H1 (cell line): Measurements from ENCODE around the gene IRAK1BP1. TPM values are rescaled to one million over a fixed set of nuclear protein-coding genes. Genes with fewer than 3 reads are reported as not detected.

ENCODE experiments used
- CTCF ChIA-PET: fragments of 300-600 bp; sonication (Branson Sonifier 250); formaldehyde crosslinking; loops from one replicate; lab custom pipeline; 2021; ENCODE audit not compliant: partially characterized antibody; lab: Charles Lee
- POLR2A ChIA-PET: fragments of 300-600 bp; sonication (Branson Sonifier 250); formaldehyde crosslinking; loops from one replicate; lab custom pipeline; 2021; ENCODE audit warnings: inconsistent platforms; ENCODE audit not compliant: partially characterized antibody; lab: Charles Lee
- DNase-seq, 2 experiments: peaks; one replicate each; pipeline versions ENCODE4 v3.0.0 to v3.0.0-alpha.2; 2010 to 2022; ENCODE audit warnings: low spot score in 2 of 2, low read depth in 1 of 2, mixed read lengths in 1 of 2
- FAIRE-seq: peaks from 2 replicates; lab custom pipeline; 2011; peaks lifted over from hg19 to GRCh38; lab: Jason Lieb, UNC
- H2AFZ ChIP-seq: 2 replicates; pipeline ENCODE4 v1.8.1; 2012; ENCODE audit warnings: low read length, inconsistent platforms
- H2AK5ac ChIP-seq: 2 replicates; pipeline ENCODE4 v1.6.1; 2013; ENCODE audit warnings: low read depth, low read length
- H2BK120ac ChIP-seq: replicated peaks from 2 replicates; pipeline ENCODE3; 2013; ENCODE audit warnings: low read depth, low read length, inconsistent platforms
- H2BK12ac ChIP-seq: 2 replicates; pipeline ENCODE4 v1.6.1; 2013; ENCODE audit warnings: low read depth, low read length
- H2BK15ac ChIP-seq: 2 replicates; pipeline ENCODE4 v1.6.1; 2013; ENCODE audit warnings: low read length
- H2BK20ac ChIP-seq: 2 replicates; pipeline ENCODE4 v1.6.1; 2013; ENCODE audit warnings: low read length
- H2BK5ac ChIP-seq: 2 replicates; pipeline ENCODE4 v1.6.1; 2013; ENCODE audit warnings: low read depth, low read length
- H3K14ac ChIP-seq: 2 replicates; pipeline ENCODE4 v1.6.1; 2013; ENCODE audit warnings: inconsistent platforms; ENCODE audit not compliant: insufficient read length
- H3K18ac ChIP-seq: 2 replicates; pipeline ENCODE4 v1.6.1; 2013; ENCODE audit warnings: low read length; ENCODE audit errors: extremely low read depth
- H3K23ac ChIP-seq: 2 replicates; pipeline ENCODE4 v1.6.1; 2013; ENCODE audit warnings: inconsistent platforms; ENCODE audit not compliant: insufficient read length
- H3K23me2 ChIP-seq: 2 replicates; pipeline ENCODE4 v1.6.1; 2013; ENCODE audit warnings: low read depth, low read length
- H3K27ac ChIP-seq: 2 replicates; pipeline ENCODE4 v1.6.1; 2011; ENCODE audit warnings: low read depth, low read length, inconsistent platforms
- H3K27me3 ChIP-seq, 4 experiments: replicated peaks in 1 of 4; 1 replicate in 1 of 4; 2 replicates in 3 of 4; pipeline versions ENCODE4 v1.6.1 to v1.8.1; 2011 to 2013; ENCODE audit warnings: low read length in 3 of 4, mild to moderate bottlenecking in 3 of 4, inconsistent platforms in 2 of 4, mixed read lengths in 2 of 4, moderate library complexity in 1 of 4; ENCODE audit not compliant: control insufficient read depth in 3 of 4, insufficient read depth in 3 of 4; ENCODE audit errors: extremely low read depth in 1 of 4
- H3K36me3 ChIP-seq, 4 experiments: 2 replicates each; pipeline versions ENCODE4 v1.6.1 to v1.8.1; 2011 to 2013; ENCODE audit warnings: mild to moderate bottlenecking in 4 of 4, low read length in 3 of 4, moderate library complexity in 2 of 4, control low read depth in 1 of 4, inconsistent platforms in 1 of 4; ENCODE audit not compliant: insufficient read depth in 4 of 4, control insufficient read depth in 2 of 4
- H3K4ac ChIP-seq: replicated peaks from 2 replicates; pipeline ENCODE3; 2013; ENCODE audit warnings: low read length, low read depth, mixed read lengths, inconsistent platforms; ENCODE audit not compliant: insufficient read length
- H3K4me1 ChIP-seq, 4 experiments: replicated peaks in 1 of 4; 1 replicate in 1 of 4; 2 replicates in 3 of 4; pipeline versions ENCODE4 v1.6.1 to v1.8.1; 2011 to 2013; ENCODE audit warnings: low read length in 3 of 4, inconsistent platforms in 2 of 4, mixed read lengths in 1 of 4; ENCODE audit not compliant: insufficient read depth in 4 of 4, control insufficient read depth in 3 of 4
- H3K4me2 ChIP-seq, 2 experiments: 2 replicates each; pipeline versions ENCODE4 v1.6.1 to v1.8.1; 2011 to 2013; ENCODE audit warnings: low read depth in 2 of 2, low read length in 2 of 2, control low read depth in 1 of 2, inconsistent platforms in 1 of 2, mild to moderate bottlenecking in 1 of 2; ENCODE audit not compliant: insufficient read depth in 1 of 2
- H3K4me3 ChIP-seq, 4 experiments: fragments of 200-600, 300-600 bp in 1 of 4; sonication (generic), shearing (Covaris generic), sonication (Bioruptor Twin) in 1 of 4; 2 replicates each; pipeline versions ENCODE4 v1.5.1 to v1.8.1; 2011 to 2016; ENCODE audit warnings: low read length in 4 of 4, low read depth in 3 of 4, control low read depth in 2 of 4, inconsistent platforms in 2 of 4, mild to moderate bottlenecking in 2 of 4, mixed read lengths in 1 of 4, moderate library complexity in 1 of 4; ENCODE audit not compliant: insufficient read depth in 2 of 4; ENCODE audit errors: extremely low read depth in 1 of 4
- H3K56ac ChIP-seq: replicated peaks from 2 replicates; pipeline ENCODE3; 2013; ENCODE audit warnings: low read depth, mild to moderate bottlenecking, mixed read lengths, low read length, inconsistent platforms; ENCODE audit not compliant: insufficient read length
- H3K79me1 ChIP-seq: 2 replicates; pipeline ENCODE4 v1.6.1; 2013; ENCODE audit warnings: low read depth, low read length, control low read depth
- H3K79me2 ChIP-seq, 2 experiments: 2 replicates each; pipeline versions ENCODE4 v1.6.1 to v1.8.1; 2012 to 2013; ENCODE audit warnings: low read length in 2 of 2, mild to moderate bottlenecking in 2 of 2, inconsistent platforms in 1 of 2; ENCODE audit not compliant: insufficient read depth in 2 of 2, control insufficient read depth in 1 of 2
- H3K9ac ChIP-seq, 4 experiments: replicated peaks in 1 of 4; 1 replicate in 1 of 4; 2 replicates in 3 of 4; pipeline versions ENCODE4 v1.6.1 to v1.8.1; 2011 to 2013; ENCODE audit warnings: low read depth in 3 of 4, low read length in 3 of 4, control low read depth in 2 of 4, mild to moderate bottlenecking in 2 of 4, moderate library complexity in 2 of 4, inconsistent platforms in 1 of 4; ENCODE audit errors: extremely low read depth in 1 of 4
- H3K9me3 ChIP-seq, 2 experiments: 2 replicates each; pipeline versions ENCODE4 v1.6.1 to v1.8.1; 2012 to 2013; ENCODE audit warnings: mild to moderate bottlenecking in 2 of 2, moderate library complexity in 2 of 2, control low read depth in 1 of 2, inconsistent platforms in 1 of 2, low read depth in 1 of 2, low read length in 1 of 2, mixed read lengths in 1 of 2; ENCODE audit not compliant: insufficient read depth in 2 of 2
- H4K20me1 ChIP-seq, 2 experiments: replicated peaks in 1 of 2; 2 replicates each; pipeline versions ENCODE3 to v1.8.1; 2011 to 2013; ENCODE audit warnings: inconsistent platforms in 2 of 2, low read length in 2 of 2, mild to moderate bottlenecking in 1 of 2; ENCODE audit not compliant: insufficient read depth in 2 of 2, control insufficient read depth in 1 of 2
- H4K5ac ChIP-seq: 2 replicates; pipeline ENCODE4 v1.6.1; 2013; ENCODE audit warnings: low read length, low read depth, mixed read lengths, inconsistent platforms; ENCODE audit not compliant: insufficient read length
- H4K8ac ChIP-seq: 2 replicates; pipeline ENCODE4 v1.8.0; 2013; ENCODE audit warnings: mild to moderate bottlenecking, moderate library complexity, low read length, inconsistent platforms; ENCODE audit not compliant: insufficient read depth; ENCODE audit errors: extremely low read depth
- H4K91ac ChIP-seq: replicated peaks from 2 replicates; pipeline ENCODE3; 2013; ENCODE audit warnings: low read length, mixed read lengths, inconsistent platforms; ENCODE audit not compliant: insufficient read length
- BRCA1 ChIP-seq: IDR thresholded peaks from 2 replicates; pipeline ENCODE4 v1.6.1; 2012; ENCODE audit warnings: low read depth, low read length, improper control_type of control experiment
- CTBP2 ChIP-seq: IDR thresholded peaks from 2 replicates; pipeline ENCODE4 v1.7.0; 2011; ENCODE audit warnings: borderline replicate concordance, mild to moderate bottlenecking, moderate library complexity, mixed read lengths, low read length; ENCODE audit not compliant: insufficient read depth, insufficient read length
- EGR1 ChIP-seq: IDR thresholded peaks from 2 replicates; pipeline ENCODE4 v1.6.1; 2011; ENCODE audit warnings: low read depth, low read length, borderline replicate concordance
- EP300 ChIP-seq, 2 experiments: IDR thresholded peaks; 1 replicate in 1 of 2; 2 replicates in 1 of 2; pipeline ENCODE4 v1.6.1; 2011 to 2012; ENCODE audit warnings: low read depth in 2 of 2, low read length in 2 of 2, mild to moderate bottlenecking in 2 of 2, borderline replicate concordance in 1 of 2, inconsistent platforms in 1 of 2, moderate library complexity in 1 of 2
- EZH2 ChIP-seq: fragments of 200-600 bp; sonication (generic); IDR thresholded peaks from 2 replicates; pipeline ENCODE4 v1.7.1; 2012; ENCODE audit warnings: low read depth, mild to moderate bottlenecking, moderate library complexity, low read length, inconsistent platforms; ENCODE audit not compliant: severe bottlenecking
- GTF2F1 ChIP-seq: IDR thresholded peaks from 2 replicates; pipeline ENCODE4 v1.6.1; 2012; ENCODE audit warnings: low read depth, low read length, improper control_type of control experiment, borderline replicate concordance
- JUN ChIP-seq: IDR thresholded peaks from 2 replicates; pipeline ENCODE4 v1.6.1; 2011; ENCODE audit warnings: low read depth, mild to moderate bottlenecking, improper control_type of control experiment, low read length
- JUND ChIP-seq: IDR thresholded peaks from 2 replicates; pipeline ENCODE4 v1.6.1; 2011; ENCODE audit warnings: mild to moderate bottlenecking, improper control_type of control experiment, low read length
- MAFK ChIP-seq: IDR thresholded peaks from 2 replicates; pipeline ENCODE4 v1.6.1; 2012; ENCODE audit warnings: low read depth, mild to moderate bottlenecking, improper control_type of control experiment, low read length
- NANOG ChIP-seq: IDR thresholded peaks from 2 replicates; pipeline ENCODE4 v1.6.1; 2011; ENCODE audit warnings: low read length, low read depth, mild to moderate bottlenecking, inconsistent platforms; ENCODE audit not compliant: insufficient read depth, poor library complexity, severe bottlenecking
- POLR2AphosphoS5 ChIP-seq: IDR thresholded peaks from 2 replicates; pipeline ENCODE4 v1.6.1; 2011; ENCODE audit warnings: low read depth, low read length
- RFX5 ChIP-seq: IDR thresholded peaks from 2 replicates; pipeline ENCODE4 v1.6.1; 2011; ENCODE audit warnings: low read depth, low read length, improper control_type of control experiment, borderline replicate concordance
- SIX5 ChIP-seq: IDR thresholded peaks from 2 replicates; pipeline ENCODE4 v1.6.1; 2011; ENCODE audit warnings: mild to moderate bottlenecking, low read depth, low read length
- SP2 ChIP-seq: IDR thresholded peaks from 2 replicates; pipeline ENCODE4 v1.6.1; 2012; ENCODE audit warnings: mild to moderate bottlenecking, low read length, inconsistent platforms
- WGBS, 2 experiments: shearing (Covaris generic) in 1 of 2; methylation state at CpG; one replicate each; pipeline versions ENCODE4 v1.1.6 to v1.1.7; 2013 to 2015; ENCODE audit warnings: low lambda C conversion rate in 2 of 2, mixed read lengths in 2 of 2, inconsistent platforms in 1 of 2, low coverage in 1 of 2, missing lambda C conversion rate in 1 of 2; ENCODE audit not compliant: insufficient replicate concordance in 2 of 2, insufficient coverage in 1 of 2, insufficient read length in 1 of 2; ENCODE audit errors: extremely low coverage in 1 of 2, missing lambda C conversion rate in 1 of 2; 5-methylcytosine and 5-hydroxymethylcytosine counted together
- polyA plus RNA-seq, 7 experiments: library from polyadenylated mRNA; depleted of rRNA in 3 of 7; stranded (reverse) in 5 of 7; unstranded in 2 of 7; fragments of >200 nt in 5 of 7; fragments of 200-250 nt in 2 of 7; gene quantifications; 1 replicate in 5 of 7; 2 replicates in 1 of 7; 4 replicates in 1 of 7; pipeline versions ENCODE4 v1.2.1 to v1.2.3, GENCODE V29; 2011 to 2013; ENCODE audit warnings: missing spikeins in 2 of 7, mixed read lengths in 2 of 7
- total RNA-seq: library from RNA; stranded (reverse); fragmentation: NEBNext Ultra II Directional; extraction: Animal tissue kit (Norgen Biotek cat#: 25700); gene quantifications from 2 replicates; pipeline ENCODE4 v1.2.1, GENCODE V29; 2021

IRAK1BP1 gene
- total and polyA plus RNA-seq, 2 of the 8 experiments (the other 6 are each of a cell fraction or from before 2014, with no cell fraction given): 3.7 to 4.7 TPM

DNA sequence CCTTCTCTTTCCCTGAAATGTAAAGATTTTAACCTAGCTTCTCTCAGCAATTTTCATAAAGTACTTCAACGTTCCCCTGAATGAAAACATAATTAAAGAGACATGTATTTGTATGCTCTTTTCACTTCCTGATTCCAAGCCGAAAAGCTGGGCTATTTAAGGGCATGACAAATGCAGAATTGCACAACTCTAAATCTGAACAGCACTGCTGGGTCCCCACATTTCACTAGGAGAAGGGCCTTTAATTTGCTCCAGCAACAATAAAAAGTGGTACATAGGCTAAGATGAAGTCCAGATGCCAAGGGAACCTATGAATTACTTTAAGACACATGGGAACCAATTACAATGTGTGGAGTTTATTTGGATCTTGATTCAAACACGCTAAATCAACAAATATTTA lies 42.0 kb downstream of the IRAK1BP1 start:
- no peak overlapping the region for H3K9ac ChIP-seq
- no peak overlapping the region for H3K14ac ChIP-seq
- H2BK120ac ChIP-seq: no peak overlapping the region
- DNase-seq: no peak
- peaks cover 7% of the 10 kb centered on the region for H3K23me2 ChIP-seq
- no peaks in the 10 kb centered on the region for H3K36me3 ChIP-seq
- no peak overlapping the region for H3K18ac ChIP-seq
- no peak overlapping the region for H3K27ac ChIP-seq
- no peak overlapping the region for H3K4ac ChIP-seq
- no peak overlapping the region for H2AFZ ChIP-seq
- peaks cover 0 to 7% (median 1%) of the 10 kb centered on the region in 4 experiments; a peak in 4 of 7 replicates for H3K4me1 ChIP-seq
- H3K27me3 ChIP-seq: peaks cover 0 to 9% (median 4%) of the 10 kb centered on the region in 4 experiments; a peak in 6 of 7 replicates
- no peak overlapping the region for H3K56ac ChIP-seq
- no peaks in the 10 kb centered on the region; the same call in 1 of the 2 replicates for H3K79me1 ChIP-seq
- no peak overlapping the region for H3K4me2 ChIP-seq
- no peak overlapping the region for H3K4me3 ChIP-seq
- H2BK5ac ChIP-seq: no peak overlapping the region
- H4K91ac ChIP-seq: no peak overlapping the region
- no peak overlapping the region for H4K5ac ChIP-seq
- H2BK12ac ChIP-seq: no peak overlapping the region
- H4K8ac ChIP-seq: no peak overlapping the region
- FAIRE-seq: no peak
- no peaks in the 10 kb centered on the region for H3K79me2 ChIP-seq
- H2AK5ac ChIP-seq: no peak overlapping the region
- ChIA-PET CTCF (interaction anchor here (0.7 kb wide), 1 partner anchor 1421 kb away, joined by 3 read pairs; no protein-coding TSS in a partner anchor), POLR2A (interaction anchor here (0.8 kb wide), 1 partner anchor 225 kb away, joined by 3 read pairs; no protein-coding TSS in a partner anchor)
- 88% methylated on average over 3 of the region's 3 CpGs; no CpG with 5 or more reads in 1 of the 2 experiments for WGBS, 2 experiments
- H4K20me1 ChIP-seq: peaks cover 0 to 2% of the 10 kb centered on the region in 2 experiments
- no peak overlapping the region for H2BK15ac ChIP-seq
- no peak overlapping the region for H3K23ac ChIP-seq
- H3K9me3 ChIP-seq: no peaks in the 10 kb centered on the region
- no peak overlapping the region for H2BK20ac ChIP-seq
- TF ChIP-seq EP300 (IDR thresholded peaks at IDR 0.05; ENCODE audit: borderline replicate concordance in 1 of 2, low read depth in 2 of 2, low read length in 2 of 2): no peak
- no peak for TF ChIP-seq CTBP2
- TF ChIP-seq NANOG: no peak
- TF ChIP-seq JUND: no peak
- no peak for TF ChIP-seq SIX5
- no peak for TF ChIP-seq POLR2AphosphoS5
- no peak for TF ChIP-seq JUN
- TF ChIP-seq GTF2F1: no peak
- TF ChIP-seq MAFK: no peak
- TF ChIP-seq SP2: no peak
- no peak for TF ChIP-seq EGR1
- no peak for TF ChIP-seq RFX5
- TF ChIP-seq EZH2: no peak
- TF ChIP-seq BRCA1: no peak
